NB4 (cell line): ENCODE results near the gene INPP5A.

ENCODE experiments used
- DNase-seq: peaks from one replicate; pipeline ENCODE4 v3.0.0; 2010; ENCODE audit warnings: low read depth
- H3K4me3 ChIP-seq: one replicate; pipeline ENCODE4 v1.5.1; 2011; ENCODE audit warnings: mild to moderate bottlenecking, low read depth, low read length, moderate library complexity
- CTCF ChIP-seq: IDR thresholded peaks from one replicate; pipeline ENCODE4 v1.5.1; 2012; ENCODE audit warnings: low read depth, low read length
- MYC ChIP-seq: IDR thresholded peaks from 2 replicates; pipeline ENCODE4 v1.6.1; 2011; ENCODE audit warnings: low read depth, low read length
- POLR2A ChIP-seq: IDR thresholded peaks from 2 replicates; pipeline ENCODE4 v1.6.1; 2011; ENCODE audit warnings: mild to moderate bottlenecking; ENCODE audit not compliant: insufficient read length; ENCODE audit errors: extremely low read depth
- TF ChIP-seq, protein P1 (sequence below): IDR thresholded peaks from 2 replicates; pipeline ENCODE4 v1.6.1; 2011; ENCODE audit warnings: low read depth, low read length

INPP5A gene

GRCh38 chr10:132664407-132664806 lies 126.8 kb downstream of the INPP5A start:
- H3K4me3 ChIP-seq = no peak overlapping the region
- no peak for TF ChIP-seq POLR2A
- peak; percentile 24 for DNase-seq

DNA sequence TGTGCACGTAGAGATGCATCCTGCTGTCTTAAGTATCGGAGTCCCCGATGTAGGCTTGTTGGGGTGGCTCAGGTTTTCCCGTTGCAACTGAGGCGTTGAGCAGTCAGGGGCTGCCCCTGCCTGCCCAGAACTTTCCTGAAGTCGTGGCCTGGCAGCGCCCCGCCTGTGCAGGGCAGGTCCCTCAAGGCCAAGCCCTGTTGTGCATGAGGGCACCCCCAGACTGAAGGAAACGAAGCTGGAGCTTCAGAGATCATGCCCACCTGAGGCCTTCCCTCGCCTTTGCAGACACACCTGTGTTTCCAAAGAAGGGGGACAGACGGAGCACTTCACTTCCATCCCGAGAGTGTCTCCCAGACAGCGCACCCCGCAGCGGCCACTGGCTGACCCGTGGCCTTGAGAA lies 127.3 kb downstream of the INPP5A start:
- DNase-seq = no peak
- H3K4me3 ChIP-seq = no peak overlapping the region
- TF ChIP-seq, protein P1, sequence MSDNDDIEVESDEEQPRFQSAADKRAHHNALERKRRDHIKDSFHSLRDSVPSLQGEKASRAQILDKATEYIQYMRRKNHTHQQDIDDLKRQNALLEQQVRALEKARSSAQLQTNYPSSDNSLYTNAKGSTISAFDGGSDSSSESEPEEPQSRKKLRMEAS = no peak
- TF ChIP-seq MYC = no peak
- TF ChIP-seq CTCF = no peak
- no peak for TF ChIP-seq POLR2A

DNA sequence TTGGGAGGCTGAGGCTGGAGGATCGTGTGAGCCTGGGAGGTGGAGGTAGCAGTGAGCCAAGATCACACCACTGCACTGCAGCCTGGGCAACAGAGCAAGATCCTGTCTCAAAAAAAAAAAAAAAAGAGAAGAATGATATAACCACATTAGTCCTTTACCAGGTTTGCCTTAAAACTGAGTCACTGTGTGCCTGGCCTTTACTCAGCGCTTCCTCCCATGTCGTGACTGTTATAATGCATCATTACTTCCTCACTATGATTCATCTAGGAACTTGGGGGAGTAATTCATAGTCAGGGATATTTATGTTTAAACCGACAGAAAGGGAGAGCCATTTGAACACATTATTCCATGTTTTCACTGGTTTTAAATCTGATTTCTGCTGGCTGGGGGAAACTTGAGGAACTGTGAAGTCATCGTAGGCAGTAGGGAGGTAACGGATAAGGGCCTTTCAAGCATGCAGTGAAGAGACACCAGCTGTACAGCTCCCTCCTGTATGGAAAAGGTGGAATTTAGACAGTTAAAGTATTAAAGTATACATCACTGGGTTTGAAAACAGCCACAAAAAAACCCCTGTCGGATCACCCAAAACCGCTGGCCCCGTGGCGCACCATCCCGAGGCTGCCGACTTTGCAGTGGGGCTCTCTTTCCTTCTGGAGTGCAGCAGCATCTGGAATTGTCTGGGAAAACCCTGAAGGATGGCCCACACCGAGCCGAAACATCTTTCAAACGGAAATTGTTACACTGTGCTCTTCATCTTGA lies 128.5 kb downstream of the INPP5A start:
- no peak overlapping the region for H3K4me3 ChIP-seq
- DNase-seq = peak; percentile 89
- TF ChIP-seq MYC = no peak
- TF ChIP-seq, protein P1 = no peak
- TF ChIP-seq CTCF = no peak
- no peak for TF ChIP-seq POLR2A

- H3K4me3 ChIP-seq = no peak overlapping the region
- no peak for DNase-seq
- no peak for TF ChIP-seq POLR2A
- TF ChIP-seq CTCF = no peak
- no peak for TF ChIP-seq MYC
- TF ChIP-seq, protein P1 = no peak
Observed at GRCh38 chr10:132666705-132667341, 129.2 kb downstream of the INPP5A start.

- H3K4me3 ChIP-seq = no peak overlapping the region
- DNase-seq = no peak
- TF ChIP-seq POLR2A (no peak), CTCF (no peak), MYC (no peak)
- TF ChIP-seq, protein P1 = no peak
Observed at GRCh38 chr10:132667342-132668047, 129.9 kb downstream of the INPP5A start.

GRCh38 chr10:132668048-132668394 lies 130.4 kb downstream of the INPP5A start:
- no peak overlapping the region for H3K4me3 ChIP-seq
- no peak for DNase-seq
- TF ChIP-seq, protein P1 = no peak
- TF ChIP-seq CTCF (no peak), POLR2A (no peak), MYC (no peak)
